GM19467 (cell line): ENCODE measurements around the gene CLSTN3.
"Not testable (repeated sequence)": the region's sequence is repeated elsewhere in the genome, so short reads cannot be mapped to it uniquely, and the experiment has no call there.

Experiments
- ATAC-seq: cut with Tn5 transposase; IDR thresholded peaks from one replicate; pipeline ENCODE4 v1.9.1; 2021; ENCODE audit warnings: mild to moderate bottlenecking, moderate library complexity; ENCODE audit not compliant: unreplicated experiment

Gene CLSTN3

GRCh38 chr12:7186058-7186457, 55.9 kb downstream of the CLSTN3 start:
- ATAC-seq, result not testable (repeated sequence)

DNA sequence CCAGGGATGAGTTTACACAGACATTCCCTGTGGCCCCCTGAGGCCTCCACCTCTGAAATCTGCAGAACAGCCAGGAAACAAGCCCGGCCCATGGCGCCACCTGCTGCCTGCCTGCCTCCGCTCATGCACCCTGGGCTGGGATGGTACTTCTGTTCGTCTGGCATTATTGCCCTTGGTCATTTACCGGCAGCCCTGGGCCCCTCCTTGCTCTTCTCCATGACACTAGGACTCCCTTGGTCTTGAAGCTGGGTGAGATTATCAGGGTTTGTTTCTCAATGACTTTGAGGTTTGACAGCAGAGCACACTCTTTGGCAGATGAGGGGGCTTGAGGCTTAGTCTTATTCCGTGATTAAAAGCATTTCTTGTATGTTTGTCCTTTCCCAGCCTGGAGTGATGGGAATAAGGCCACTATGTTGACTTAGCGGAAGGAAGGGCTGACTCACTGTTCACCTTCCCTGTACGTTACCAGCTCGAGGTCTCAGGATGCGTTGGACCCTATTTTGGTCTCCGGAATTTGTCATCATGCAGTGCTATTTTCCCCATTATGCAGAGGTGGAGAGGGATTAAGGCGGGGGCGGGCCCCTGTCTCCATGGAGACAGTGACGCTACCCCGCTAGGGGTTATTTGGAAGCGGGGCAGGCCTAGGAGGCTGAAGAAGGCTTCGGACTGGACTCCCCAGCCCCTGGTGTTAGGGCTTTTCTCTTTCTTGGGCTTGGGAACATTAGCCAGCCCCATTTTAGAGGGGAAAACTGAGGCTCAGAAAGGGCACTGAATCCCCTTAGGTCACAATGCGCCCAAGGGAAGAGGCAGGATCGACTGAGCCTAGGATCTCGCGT, 58.6 kb downstream of the CLSTN3 start:
- ATAC-seq, result no peak

DNA sequence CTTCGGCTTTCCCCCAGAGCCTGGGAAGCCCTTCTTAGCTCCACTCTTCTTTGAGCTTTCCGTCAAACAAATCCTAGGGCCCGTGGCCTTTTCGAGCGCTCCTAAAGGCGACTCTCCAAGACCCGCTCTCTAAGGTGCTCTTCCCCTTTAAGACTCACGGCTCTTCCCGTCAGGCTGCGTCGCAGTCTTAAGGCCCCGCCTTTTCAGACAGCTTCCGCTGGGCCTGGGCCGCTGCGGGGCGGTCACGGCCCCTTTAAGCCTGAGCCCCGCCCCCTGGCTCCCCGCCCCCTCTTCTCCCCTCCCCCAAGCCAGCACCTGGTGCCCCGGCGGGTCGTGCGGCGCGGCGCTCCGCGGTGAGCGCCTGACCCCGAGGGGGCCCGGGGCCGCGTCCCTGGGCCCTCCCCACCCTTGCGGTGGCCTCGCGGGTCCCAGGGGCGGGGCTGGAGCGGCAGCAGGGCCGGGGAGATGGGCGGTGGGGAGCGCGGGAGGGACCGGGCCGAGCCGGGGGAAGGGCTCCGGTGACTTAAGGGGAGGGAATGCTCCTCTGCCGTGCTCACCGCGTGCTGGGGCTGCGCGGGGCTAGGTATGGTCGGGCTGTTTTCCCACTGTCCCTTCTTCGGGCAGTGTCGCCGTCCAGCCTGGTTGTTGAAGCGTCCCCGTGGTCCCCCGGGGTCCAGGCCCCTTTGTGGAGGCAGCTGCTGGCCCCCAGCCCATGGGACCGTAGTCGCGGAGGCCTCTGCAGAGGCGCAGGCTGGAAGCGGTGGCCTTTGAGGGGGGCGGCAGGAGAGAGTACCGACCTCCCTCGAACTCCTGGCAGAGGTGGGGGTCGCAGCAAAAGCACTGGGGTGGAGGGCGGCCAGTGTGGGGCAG, 59.5 kb downstream of the CLSTN3 start, which contains the start of gene PEX5:
Gene PEX5 (plus strand): TSS at position 289 of the 870 bp plus-strand sequence. CDS start 692 bp downstream, outside the sequence.
- peak; percentile 94 for ATAC-seq

GRCh38 chr12:7190268-7191055, 60.3 kb downstream of the CLSTN3 start:
- no peak for ATAC-seq

DNA sequence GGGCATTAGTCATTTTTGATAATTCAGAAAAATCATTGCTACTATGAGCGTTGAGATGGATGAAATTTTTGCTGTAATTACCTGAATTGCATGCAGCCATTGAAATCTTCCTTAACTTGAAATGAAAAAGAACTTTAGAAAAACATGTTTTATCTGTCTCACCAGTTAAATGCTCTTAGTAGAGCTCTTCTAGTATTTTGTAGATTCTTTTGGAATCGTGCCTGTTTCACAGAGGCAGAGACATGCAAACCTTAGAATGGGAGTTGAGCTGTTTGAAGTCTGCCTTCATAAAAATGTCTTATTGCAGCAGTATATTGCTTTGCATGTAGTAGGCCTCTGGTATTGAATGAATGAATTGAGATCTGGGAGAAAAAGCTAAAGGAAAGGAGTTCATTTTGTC, 63.5 kb downstream of the CLSTN3 start:
- ATAC-seq, result no peak

GRCh38 chr12:7197841-7198240, 67.7 kb downstream of the CLSTN3 start:
- no peak for ATAC-seq

GRCh38 chr12:7203109-7203508, 72.9 kb downstream of the CLSTN3 start:
- ATAC-seq, result no peak

- ATAC-seq, result no peak
These were observed 74.9 kb downstream of the CLSTN3 start for GRCh38 chr12:7205091-7205490.

DNA sequence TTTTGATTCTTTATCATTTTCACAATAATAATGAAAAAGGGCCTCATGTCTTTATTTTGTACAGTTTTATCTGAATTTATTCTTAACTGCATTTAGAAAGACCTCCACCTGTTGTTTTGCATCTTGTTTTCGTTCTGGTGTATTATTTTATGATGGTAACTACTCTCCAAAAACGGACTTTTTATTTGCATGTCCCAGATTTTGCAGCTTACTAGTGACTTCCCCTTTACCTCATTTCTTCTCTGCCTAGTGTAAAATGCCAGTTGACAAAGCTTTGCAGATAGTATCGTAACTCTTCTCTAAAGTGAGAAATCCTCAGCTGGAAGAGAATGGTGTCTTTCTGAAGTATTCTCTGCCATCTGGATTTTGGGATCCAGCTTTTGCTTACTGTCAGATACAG, 76.5 kb downstream of the CLSTN3 start:
- ATAC-seq, result no peak

- no peak for ATAC-seq
These were observed 77.9 kb downstream of the CLSTN3 start for GRCh38 chr12:7207866-7208625.
